ENCODE data around the gene ZNF593. TPM values are rescaled to one million over a fixed set of nuclear protein-coding genes. Genes with fewer than 3 reads are reported as not detected.

ZNF593 gene
- total and polyA plus RNA-seq, 8 donors = 10.6 to 138 (median 74.1) TPM; not detected in 1

- peak overlapping the region in 4 of 5 donors; percentile 17 to 70 (median 36) for H3K27ac ChIP-seq
- intact Hi-C loops (cut with DNase I; ENCODE audit: low total_unique reads) = loop anchor here (5.0 kb wide), 1 partner anchor 123 kb away; no protein-coding TSS in a partner anchor
- no peak for DNase-seq
These were observed 8.9 kb upstream of the ZNF593 start for GRCh38 chr1:26160527-26161414.

GRCh38 chr1:26161415-26162219, 8.1 kb upstream of the ZNF593 start:
- TF ChIP-seq POLR2AphosphoS5 (IDR thresholded peaks at IDR 0.05) = no peak
- peak in 1 of 7 experiments; percentile 20 for TF ChIP-seq CTCF (IDR thresholded peaks at IDR 0.05)
- peak; percentile 55 to 84 for DNase-seq
- Histone ChIP-seq H3K9me3 (no peaks in the 10 kb centered on the region), H3K27ac (peak overlapping the region in 4 of 5 donors; percentile 23 to 70 (median 41)), H3K36me3 (no peaks in the 10 kb centered on the region), H3K27me3 (peaks cover 0 to 62% (median 26%) of the 10 kb centered on the region in 3 donors), H3K4me1 (peaks cover 15 to 48% (median 38%) of the 10 kb centered on the region in 4 donors), H3K4me3 (peak overlapping the region; percentile 53 to 66 (median 55))
- WGBS, 5 donors = 1 to 3% (median 1%) methylated on average over 16 to 98 of the region's 98 CpGs
- intact Hi-C loops (cut with DNase I; ENCODE audit: low total_unique reads) = loop anchor here (5.0 kb wide), 1 partner anchor 124 kb away; no protein-coding TSS in a partner anchor

More at GRCh38 chr1:26160527-26161414, 8.9 kb upstream of the ZNF593 start:
- Histone ChIP-seq H3K4me3 (peak overlapping the region; percentile 53 to 66 (median 55)), H3K36me3 (no peaks in the 10 kb centered on the region), H3K4me1 (peaks cover 15 to 47% (median 38%) of the 10 kb centered on the region in 4 donors), H3K27me3 (peaks cover 0 to 71% (median 34%) of the 10 kb centered on the region in 3 donors), H3K9me3 (no peaks in the 10 kb centered on the region)
- 32 to 42% (median 35%) methylated on average over 6 to 18 of the region's 18 CpGs for WGBS, 5 donors
- no peak for TF ChIP-seq CTCF (IDR thresholded peaks at IDR 0.05)
- TF ChIP-seq POLR2A (IDR thresholded peaks at IDR 0.05) = no peak
- no peak for TF ChIP-seq POLR2AphosphoS5 (IDR thresholded peaks at IDR 0.05)
- TF ChIP-seq EP300 (IDR thresholded peaks at IDR 0.05) = no peak

GRCh38 chr1:26162220-26162709, 7.4 kb upstream of the ZNF593 start:
- intact Hi-C loops (cut with DNase I; ENCODE audit: low total_unique reads) = loop anchor here (5.0 kb wide), 1 partner anchor 125 kb away; no protein-coding TSS in a partner anchor
- 22 to 34% (median 26%) methylated on average over 21 of the region's 21 CpGs for WGBS, 5 donors
- H3K27me3 ChIP-seq = peaks cover 0 to 56% (median 21%) of the 10 kb centered on the region in 3 donors

More at GRCh38 chr1:26162220-26162709, 7.4 kb upstream of the ZNF593 start:
- Histone ChIP-seq H3K9me3 (no peaks in the 10 kb centered on the region), H3K4me3 (peak overlapping the region; percentile 53 to 66 (median 55)), H3K36me3 (no peaks in the 10 kb centered on the region), H3K4me1 (peaks cover 15 to 48% (median 38%) of the 10 kb centered on the region in 4 donors), H3K27ac (peak overlapping the region in 3 of 5 donors; percentile 33 to 70 (median 49))
- no peak for TF ChIP-seq CTCF (IDR thresholded peaks at IDR 0.05)
- TF ChIP-seq EP300 (IDR thresholded peaks at IDR 0.05) = no peak
- no peak for TF ChIP-seq POLR2AphosphoS5 (IDR thresholded peaks at IDR 0.05)
- peak in 1 of 2 donors; percentile 14 for DNase-seq

Data from stomach (tissue), 9 donors.